HG02884 (cell line): ENCODE data around the gene CDX1.
A peak's percentile ranks its signal among the peaks of the same experiment; 100 is the strongest.

Source experiments
- ATAC-seq: cut with Tn5 transposase; IDR thresholded peaks from one replicate; pipeline ENCODE4 v1.9.1; 2021; ENCODE audit warnings: mild to moderate bottlenecking, moderate library complexity; ENCODE audit not compliant: unreplicated experiment

CDX1 gene

DNA sequence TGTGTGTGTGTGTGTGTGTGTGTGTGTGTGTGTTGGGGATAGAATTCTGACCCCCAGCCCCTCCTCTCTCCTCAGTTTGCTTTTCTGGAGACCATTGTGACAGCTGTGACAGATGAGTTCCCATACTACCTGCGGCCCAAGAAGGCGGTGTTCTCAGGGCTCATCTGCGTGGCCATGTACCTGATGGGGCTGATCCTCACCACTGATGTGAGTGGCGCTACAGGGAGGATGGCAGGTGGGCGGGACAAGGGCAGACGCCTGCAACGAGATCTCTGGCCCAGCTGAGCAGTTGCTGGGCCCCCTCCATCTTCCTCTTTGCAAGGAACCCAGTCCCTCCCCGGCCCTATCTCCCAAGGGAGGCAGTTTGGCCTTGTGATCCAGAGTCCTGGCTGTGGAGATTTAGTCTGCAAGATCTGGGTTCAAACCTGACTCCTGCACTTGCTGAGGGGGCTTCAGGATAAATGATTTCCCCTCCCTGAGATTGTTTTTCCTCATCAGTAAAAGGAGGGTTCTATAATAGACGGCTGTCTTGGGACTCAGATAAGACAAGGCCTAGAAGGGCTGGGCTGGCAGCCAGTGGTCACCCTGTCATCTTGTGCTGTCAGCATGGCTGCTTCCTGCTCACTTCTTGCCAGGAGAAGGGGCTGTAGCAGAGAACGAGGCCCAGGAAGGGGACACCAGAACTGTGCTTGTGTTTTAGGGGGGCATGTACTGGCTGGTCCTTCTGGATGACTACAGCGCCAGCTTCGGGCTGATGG, 37.4 kb downstream of the CDX1 start:
- ATAC-seq = no peak

DNA sequence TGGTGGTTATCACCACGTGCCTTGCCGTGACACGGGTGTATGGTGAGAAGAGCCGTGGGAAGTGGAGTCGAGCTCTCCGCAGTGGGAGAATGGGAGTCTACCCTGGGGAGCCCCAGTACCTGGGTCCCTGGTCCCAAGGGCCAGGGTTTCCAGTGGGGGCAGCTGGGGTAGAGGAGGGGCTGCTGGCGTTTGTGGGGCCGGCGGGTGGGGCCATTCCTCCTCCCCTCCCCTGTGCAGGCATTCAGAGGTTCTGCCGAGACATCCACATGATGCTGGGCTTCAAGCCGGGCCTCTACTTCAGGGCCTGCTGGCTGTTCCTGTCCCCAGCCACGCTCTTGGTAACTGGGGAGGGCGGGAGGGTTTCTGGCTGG, 38.0 kb downstream of the CDX1 start:
- ATAC-seq = no peak

DNA sequence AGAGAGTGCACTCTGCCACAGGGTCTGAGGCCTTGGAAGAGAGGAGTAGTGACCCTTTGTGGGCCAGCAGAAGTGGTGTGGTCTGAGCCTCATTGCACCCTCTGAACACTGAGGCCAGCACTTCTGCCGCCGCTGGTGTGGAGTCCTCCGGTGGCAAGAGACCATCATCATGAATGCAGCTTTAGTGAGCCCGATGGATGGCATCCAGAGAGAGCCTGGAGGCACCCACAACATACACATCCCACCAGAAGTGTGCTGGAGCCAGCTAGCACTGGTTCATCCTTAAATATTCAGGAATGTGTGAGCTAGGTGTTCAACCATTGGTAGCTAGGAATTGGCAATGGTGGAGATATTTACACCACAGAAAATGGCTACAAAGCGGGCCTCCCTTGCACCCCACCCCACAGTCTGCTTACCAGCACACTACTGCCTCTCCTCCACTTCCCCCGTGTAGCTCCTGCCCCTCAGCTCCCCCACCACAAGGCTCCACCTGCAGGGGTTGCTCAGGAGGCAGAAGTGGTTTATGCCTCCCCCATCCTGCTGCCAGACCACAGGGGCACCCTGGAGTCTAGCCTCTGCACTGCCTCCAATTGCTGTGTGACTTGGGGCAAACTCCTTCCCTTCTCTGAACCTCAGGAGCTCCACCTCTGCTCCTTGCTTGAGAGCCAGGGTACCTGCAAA, 39.7 kb downstream of the CDX1 start:
- no peak for ATAC-seq

DNA sequence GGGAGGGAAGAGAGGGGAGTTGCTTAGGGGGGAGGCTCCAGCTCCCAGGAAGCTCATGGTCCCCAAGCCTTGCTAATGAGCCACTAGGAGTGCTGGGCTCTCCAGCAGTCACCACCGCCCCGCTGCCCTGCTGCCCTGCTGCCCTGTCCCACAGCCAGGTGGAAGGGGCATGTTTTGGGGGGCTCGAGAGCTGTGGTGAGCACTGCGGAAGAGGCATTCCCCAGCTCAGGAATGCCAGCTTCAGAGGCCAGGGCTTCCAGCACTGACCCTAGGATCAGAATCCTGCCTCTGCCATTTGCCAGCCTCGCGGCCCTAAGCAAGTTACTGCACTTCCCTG, 40.2 kb downstream of the CDX1 start:
- no peak for ATAC-seq

DNA sequence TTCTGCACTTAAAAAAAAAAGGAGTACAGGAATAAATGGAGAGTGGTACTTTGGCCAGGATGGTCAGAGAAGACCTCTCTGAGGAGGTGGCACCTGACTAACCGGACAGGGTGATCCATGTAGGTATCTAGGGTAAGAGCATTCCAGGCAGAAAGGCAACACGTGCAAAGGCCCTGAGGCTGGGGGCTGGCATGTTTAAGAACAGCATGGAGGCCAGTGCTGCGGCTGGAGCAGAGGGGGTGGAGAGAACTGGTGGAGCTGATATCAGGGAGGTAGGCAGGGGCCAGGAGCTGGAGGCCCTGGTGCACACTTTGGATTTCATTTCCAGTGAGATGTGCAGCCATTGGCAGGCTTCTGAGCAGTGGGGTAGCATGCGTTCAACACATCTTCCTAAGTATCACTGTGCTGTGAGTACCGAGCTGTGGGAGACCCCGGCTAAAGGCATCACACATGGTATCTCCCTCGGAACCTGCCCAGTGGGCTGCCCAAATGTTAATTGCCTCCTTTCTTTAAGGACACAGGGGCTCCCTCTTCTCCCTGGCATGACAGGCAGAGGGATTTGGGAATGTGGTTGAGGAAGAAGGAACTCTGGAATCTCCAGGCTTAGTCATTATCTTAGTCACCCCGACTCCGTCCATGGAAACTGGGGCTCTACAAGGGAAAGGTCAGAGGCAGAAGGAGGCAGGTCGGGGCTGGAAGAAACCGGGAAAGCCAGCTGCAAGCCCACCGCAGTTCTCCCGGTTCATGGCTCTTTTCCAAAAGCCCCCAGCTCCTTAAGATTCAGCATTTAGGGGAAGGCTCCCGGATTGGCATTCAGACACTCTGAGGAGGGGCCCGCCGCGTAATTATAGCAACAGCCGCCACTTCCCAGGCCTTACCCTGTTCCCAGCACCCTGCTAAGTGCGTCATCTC, 41.9 kb downstream of the CDX1 start:
- no peak for ATAC-seq

DNA sequence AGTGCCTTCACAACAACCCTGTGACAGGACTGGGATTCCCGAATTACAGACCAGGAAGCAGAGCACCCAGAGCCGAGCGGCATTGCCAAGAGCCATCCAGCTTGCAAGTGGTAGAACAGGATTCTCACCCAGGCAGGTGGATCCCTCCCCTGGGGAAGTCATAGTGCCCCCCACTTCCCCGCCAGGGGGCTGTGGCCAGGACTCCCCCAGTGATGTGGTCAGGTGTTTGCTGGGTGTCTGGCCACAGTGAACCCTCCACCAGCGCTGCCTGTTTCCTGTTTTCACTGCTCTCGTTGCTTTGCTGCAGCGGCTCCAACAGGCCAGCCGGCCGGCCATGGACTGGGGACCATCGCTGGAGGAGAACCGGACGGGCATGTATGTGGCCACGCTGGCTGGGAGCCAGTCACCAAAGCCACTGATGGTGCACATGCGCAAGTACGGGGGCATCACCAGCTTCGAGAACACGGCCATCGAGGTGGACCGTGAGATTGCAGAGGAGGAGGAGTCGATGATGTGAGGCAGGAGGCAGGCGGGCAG, 42.6 kb downstream of the CDX1 start:
- ATAC-seq = no peak

DNA sequence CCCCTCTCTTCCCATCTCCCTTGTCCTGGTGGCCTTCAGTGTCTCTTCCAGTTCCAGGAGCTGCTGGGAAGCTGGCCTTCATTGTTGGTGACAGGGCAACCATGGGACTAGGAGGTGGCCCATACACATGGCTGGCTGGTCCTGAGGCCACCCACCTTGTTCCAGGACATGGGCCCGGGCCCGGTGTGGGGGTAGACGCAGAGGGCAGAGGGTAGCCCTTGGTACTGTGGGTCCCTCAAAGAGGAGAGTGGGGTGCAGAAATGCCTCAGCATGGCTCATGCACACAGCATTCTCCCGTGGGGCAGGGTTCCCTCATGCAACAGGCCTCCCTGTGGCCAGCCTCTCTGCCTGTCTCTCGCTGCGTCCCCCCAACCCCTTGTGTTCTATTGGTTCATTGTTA, 44.1 kb downstream of the CDX1 start:
- ATAC-seq = no peak

DNA sequence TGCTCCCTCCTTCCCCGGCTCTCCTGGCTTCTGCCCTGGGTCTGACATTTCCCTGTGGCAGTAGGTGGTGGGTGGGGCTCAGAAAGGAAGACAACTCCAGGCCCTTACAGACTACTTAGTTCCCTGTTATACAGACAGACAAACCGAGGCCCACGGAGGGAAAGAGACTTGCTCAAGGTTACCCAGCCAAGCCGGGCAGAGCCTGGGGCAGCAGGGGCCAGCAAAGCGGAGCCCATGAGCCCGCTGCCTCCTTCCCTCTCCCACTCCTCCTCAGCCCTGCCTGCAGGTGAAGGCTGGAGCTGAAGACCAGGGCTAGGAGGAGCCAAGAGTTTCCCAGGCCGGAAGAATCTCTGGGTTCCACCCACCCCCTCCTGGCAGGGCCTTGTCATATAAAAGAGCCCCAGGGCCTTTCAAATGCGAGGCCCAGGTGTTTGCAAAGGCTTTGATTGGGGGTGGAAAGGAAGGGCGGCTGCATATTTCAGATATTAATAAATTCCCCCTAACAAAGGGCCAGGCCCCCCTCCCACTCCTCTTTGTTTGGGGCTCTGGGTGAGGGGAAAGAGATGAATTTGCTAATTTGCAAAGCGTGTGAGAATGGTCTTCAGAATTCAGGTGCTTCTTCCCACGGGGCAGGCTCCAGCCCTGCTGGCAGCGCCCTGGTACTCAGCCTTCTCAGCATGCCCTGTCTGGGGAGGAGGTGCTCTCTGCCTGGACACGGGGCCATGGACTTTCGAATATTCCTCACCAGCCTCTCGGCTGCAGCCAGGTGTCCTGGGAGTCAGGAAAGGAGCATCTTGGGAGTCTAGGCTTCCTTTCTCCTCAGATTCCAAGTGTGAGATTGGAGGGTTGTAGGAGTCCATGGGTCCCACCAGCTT, 44.8 kb downstream of the CDX1 start:
- ATAC-seq = no peak

DNA sequence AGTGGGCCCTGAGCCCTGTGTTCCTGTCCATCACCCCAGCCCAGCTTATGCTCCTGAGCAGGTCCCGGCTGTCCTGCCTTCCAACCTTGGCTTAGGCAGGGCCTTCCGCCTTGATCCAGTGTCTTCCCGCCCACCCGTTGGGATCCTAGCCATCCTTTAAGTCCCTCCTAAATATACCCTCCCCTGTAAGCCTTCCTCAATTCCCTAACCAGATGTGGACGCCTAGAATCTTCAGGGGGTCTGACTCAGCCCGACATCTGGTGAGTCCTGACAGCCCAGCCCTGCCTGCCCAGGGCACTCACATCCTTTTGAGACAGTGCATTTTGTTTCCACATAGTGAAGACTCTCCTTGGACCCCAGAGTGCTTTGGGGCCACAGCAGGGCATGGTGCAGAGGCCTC, 47.0 kb downstream of the CDX1 start:
- ATAC-seq = no peak

DNA sequence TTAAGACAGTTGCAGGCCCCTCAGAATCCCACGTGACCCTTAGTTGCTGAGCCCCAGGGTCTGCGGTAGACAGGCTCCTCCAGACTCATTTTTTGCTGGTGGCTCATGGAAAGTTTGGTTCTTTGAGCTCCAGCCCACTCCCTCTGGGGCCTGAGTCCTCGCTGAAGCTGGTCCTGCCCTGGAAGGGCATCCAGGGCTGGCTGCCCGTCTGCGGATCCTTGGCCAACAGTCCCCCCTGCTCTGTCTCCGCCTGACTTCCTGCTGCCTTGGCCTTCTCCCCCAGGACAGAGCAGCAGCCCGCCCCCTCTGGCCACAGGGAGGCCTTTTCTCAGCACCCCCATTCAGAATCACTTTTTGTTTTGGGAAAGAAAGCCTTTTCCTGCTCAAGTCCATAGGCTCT, 47.7 kb downstream of the CDX1 start:
- no peak for ATAC-seq

DNA sequence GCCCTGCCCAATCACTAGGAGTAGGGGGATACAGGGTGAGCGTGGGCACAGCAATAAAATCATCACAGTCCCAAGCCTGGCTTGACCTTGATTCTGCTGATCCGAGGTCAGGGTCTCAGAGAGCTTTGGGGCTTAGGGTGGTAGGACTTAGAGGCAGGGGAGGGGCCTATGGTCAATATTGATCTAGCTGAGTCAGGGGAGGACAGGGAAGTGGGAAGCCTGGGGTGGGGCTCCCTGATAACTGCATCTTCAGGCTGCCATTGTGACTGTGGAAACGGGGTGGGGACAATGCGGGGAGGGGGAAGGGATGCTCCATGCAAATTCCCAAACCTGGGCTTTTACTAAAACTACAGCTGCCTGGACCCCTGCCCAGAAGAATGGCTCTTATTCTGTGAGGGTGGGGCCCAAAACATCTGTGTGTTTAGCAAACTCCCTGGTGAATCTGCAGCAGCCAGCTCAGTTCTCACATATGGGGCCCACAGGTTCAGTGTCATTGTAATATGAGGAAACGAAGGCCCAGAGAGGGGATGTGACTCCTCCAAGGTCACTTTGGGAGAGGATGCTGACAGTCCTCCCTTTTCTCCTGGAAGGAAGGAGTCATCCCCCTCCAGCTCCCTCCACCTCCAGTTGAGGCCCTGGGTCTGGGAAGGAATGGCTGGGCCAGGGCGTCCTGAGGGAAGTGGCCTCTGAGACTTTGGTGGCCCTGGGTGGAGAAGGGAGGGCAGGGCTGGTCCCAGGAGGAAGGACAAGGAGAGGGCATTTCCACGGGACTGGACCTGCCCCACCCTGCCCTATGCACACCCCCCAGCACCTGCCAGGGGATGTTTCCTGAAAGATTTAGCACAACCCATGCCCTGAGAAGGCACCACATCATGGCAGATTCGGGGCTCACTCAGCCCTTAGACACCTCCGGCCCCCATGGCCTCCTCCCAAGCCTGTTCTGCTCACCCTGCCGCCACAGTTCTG, 49.7 kb downstream of the CDX1 start:
- no peak for ATAC-seq

DNA sequence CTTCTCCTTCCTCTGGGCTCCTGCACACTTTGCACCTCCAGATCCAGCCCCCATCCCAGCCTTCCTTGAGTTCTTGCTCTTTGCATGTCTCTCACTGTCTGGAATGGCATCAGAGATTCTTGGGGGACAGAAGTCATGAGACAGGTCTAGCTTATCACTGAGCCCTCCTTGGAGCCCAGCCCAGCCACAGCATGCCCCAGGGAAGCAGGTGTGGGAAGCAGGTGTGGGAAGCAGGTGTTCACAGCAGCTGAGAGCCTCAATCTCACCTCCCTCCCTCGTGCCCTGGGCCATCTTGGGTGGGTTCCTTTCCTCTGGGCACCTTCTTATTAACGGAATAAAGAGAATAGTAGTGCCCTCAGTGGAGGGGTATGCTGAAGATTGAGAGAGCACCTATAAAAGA, 50.5 kb downstream of the CDX1 start:
- no peak for ATAC-seq

DNA sequence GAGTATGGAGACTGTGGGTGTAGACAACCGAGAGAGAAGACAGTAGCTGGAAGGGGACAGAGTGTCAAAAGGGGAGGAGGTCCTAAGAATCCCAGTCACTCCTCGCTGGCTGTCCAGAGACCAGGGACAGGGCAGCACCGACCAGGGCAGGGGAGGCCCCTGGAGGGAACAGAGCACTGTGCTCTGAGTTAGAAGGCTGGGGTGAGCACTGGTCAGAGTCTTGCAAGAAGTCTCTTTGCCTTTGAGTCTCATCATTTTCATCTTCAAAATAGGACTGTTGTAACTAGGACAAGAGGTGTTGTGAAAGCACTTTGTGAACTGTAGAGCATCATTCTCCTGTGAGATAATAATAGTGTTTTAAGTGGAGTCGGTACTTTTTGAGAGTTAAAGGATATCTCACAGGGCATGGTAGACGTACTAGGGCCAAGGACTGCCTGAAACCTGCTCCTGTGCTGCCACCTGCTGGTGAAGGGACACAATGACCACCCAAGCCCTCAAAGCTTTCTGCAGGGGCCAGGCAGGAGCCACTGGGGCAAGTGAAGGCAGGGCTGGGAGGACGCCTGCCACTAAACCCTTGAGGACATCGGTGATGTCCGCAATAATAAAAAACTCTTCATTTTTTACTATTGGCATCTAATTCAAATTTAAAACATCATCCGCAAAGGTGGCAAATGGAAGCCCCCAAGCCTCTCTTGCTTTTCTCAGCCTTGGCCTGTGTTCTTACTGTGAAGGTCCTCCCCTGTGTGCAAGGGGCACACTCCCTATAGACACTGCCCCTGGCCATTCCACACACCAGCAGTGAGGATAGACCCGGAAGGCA, 51.5 kb downstream of the CDX1 start:
- peak; percentile 78 for ATAC-seq

DNA sequence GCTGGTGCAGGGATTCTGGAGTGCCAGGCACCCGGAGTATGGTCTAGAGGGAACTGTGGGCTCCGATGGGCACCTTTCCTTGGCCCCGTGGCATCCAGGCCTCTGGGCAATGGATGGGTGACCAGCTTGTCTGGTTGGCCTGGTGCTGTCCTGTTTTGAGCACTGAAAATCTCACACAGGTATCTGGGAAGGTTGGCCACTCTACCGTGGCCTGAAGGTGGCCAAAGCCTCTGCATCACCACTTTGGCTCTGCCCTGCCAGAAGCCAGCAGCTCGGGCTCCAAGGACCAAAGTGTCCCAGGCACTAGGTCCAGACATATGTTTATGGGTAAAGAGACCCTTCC, 52.1 kb downstream of the CDX1 start:
- ATAC-seq = no peak

DNA sequence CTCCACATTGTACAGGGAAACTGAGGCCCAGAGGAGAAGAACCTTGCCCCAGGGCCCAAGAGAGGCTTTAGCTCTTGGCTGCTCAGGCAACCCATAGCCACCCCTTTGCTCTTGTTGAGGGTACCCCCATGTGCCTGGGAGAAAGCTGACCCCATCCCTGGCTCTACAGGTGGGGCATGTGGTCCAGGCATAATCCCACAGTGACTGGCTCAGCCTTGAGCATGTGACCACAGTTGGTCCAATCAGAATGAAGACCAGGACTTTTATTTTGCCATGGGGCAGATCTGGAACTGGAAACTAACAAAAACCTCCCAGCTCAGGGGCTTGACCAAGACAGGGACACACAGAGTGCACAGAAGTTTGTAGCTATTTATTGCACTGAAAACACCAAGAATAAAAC, 52.6 kb downstream of the CDX1 start:
- ATAC-seq = no peak

DNA sequence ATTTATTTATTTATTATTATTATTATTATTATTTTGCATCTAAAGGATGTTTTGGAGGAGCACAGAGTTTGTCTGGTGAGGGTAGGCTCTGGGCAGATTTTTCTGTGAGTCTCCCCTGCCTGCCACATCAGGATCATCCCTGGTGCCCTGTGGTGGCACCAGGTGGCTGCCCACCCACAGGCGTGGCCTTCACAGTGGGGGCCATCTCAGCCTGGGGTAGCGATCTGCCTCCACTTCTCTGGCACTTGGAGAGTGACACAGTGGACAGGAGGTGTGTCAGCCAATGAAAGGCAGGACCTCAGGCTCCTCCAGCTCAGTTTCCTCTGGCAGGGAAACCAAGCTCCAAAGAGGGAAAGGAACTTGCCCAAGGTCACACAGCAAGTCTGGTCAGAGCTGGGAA, 53.3 kb downstream of the CDX1 start:
- no peak for ATAC-seq

DNA sequence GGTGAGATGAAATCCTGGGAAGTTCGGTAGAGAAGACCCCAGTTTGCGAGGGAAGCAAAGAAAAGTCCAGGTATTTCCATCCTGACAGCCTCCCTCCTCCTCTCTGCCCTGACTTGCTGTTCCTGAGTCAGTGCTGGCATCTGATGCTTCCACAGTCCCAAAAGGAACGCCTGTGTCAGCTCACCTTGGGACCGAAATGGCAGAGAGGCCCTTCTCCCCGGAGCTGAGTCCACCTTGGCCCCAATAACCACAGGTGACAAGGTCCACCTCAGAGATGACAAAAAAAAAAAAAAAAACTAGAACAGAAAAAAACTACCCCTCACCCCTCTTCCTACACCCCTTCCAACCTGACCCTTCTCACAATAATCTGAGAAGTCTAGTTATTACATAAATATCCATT, 54.9 kb downstream of the CDX1 start:
- ATAC-seq = no peak

DNA sequence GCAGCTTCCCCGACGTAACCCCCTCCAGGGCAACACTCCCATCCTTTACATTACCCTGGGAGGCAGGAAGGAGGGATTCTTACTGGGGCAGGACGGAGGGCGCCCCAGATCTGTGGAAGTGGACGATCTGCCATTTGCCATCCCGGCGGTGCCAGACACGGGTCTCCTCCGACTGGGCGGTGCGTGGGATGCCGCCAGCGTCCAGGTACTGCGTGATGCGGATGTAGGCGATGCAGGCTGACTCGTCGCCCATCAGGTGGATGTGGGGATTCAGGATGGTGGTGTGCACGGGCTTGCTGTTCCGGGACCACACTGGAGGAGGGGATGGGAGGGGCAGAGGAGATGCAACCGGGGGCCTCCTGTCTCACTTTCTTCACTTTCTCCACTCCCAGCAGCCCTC, 56.3 kb downstream of the CDX1 start:
- ATAC-seq = no peak

DNA sequence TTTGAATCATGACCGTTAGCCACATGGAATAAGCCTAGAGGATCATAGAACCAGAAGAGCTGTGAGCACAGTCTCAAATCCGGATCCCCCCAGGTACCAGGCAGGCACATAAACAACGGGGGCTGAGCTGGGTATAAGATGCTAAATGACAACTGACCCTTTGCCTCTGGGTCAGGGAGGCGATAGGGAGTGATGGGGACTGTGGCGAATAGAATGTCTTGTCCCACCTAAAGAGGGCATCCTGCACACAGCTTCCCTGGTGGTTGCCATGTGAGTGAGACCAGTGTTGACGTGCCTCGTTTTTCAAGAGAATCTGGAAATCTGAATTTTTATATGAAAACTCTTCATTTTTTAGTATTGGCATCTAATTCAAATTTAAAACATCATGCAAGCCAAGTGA, 56.9 kb downstream of the CDX1 start:
- no peak for ATAC-seq
